Caco-2 (cell line): ENCODE data around the gene HGS. TPM values are rescaled to one million over a fixed set of nuclear protein-coding genes. Genes with fewer than 3 reads are reported as not detected.

ENCODE experiments used
- BruUV-seq: library from RNA; stranded (reverse); fragments of 400-500 nt; replicated peaks from 2 replicates; lab custom pipeline; 2021; lab: Mats Ljungman, UMichigan
- CTCF ChIA-PET: fragments of 300-600 bp; sonication (Branson Sonifier 250); formaldehyde crosslinking; loops from one replicate; lab custom pipeline; 2022; ENCODE audit warnings: antibody characterized with exemption; lab: Charles Lee
- POLR2A ChIA-PET: fragments of 300-600 bp; sonication (Branson Sonifier 250); formaldehyde crosslinking; loops from one replicate; lab custom pipeline; 2022; ENCODE audit warnings: antibody characterized with exemption; lab: Charles Lee
- DNase-seq, 2 experiments: peaks; one replicate each; pipeline versions ENCODE4 v3.0.0 to v3.0.0-alpha.2; 2020 to 2022
- H3K27me3 ChIP-seq: replicated peaks from 2 replicates; pipeline ENCODE4 v1.6.0; 2011; ENCODE audit warnings: low read length; ENCODE audit not compliant: control insufficient read depth, insufficient read depth
- H3K36me3 ChIP-seq: 2 replicates; pipeline ENCODE4 v1.5.1; 2011; ENCODE audit warnings: low read length; ENCODE audit not compliant: control insufficient read depth, insufficient read depth
- H3K4me1 ChIP-seq: fragments of 250-450 bp; sonication (Bioruptor Pico); 2 replicates; pipeline ENCODE4 v1.5.1; 2020; ENCODE audit warnings: mild to moderate bottlenecking
- H3K4me3 ChIP-seq: 2 replicates; pipeline ENCODE4 v1.5.1; 2011; ENCODE audit warnings: low read depth, mild to moderate bottlenecking, control low read depth, low read length
- H3K9me3 ChIP-seq: fragments of 250-450 bp; sonication (Bioruptor Pico); 2 replicates; pipeline ENCODE4 v1.5.1; 2020; ENCODE audit warnings: mild to moderate bottlenecking, moderate library complexity
- H3K27ac Mint-ChIP-seq: one replicate; pipeline ENCODE4 v1.8.0; 2022; ENCODE audit warnings: mixed read lengths; ENCODE audit not compliant: unreplicated experiment
- H3K27me3 Mint-ChIP-seq: one replicate; pipeline ENCODE4 v1.8.0; 2022; ENCODE audit warnings: mixed read lengths; ENCODE audit not compliant: insufficient read depth, unreplicated experiment
- H3K36me3 Mint-ChIP-seq: one replicate; pipeline ENCODE4 v1.8.0; 2022; ENCODE audit warnings: mild to moderate bottlenecking, mixed read lengths; ENCODE audit not compliant: insufficient read depth, unreplicated experiment
- H3K4me1 Mint-ChIP-seq: one replicate; pipeline ENCODE4 v1.8.0; 2022; ENCODE audit warnings: low read depth, mixed read lengths; ENCODE audit not compliant: unreplicated experiment
- H3K4me3 Mint-ChIP-seq: one replicate; pipeline ENCODE4 v1.8.0; 2022; ENCODE audit warnings: mild to moderate bottlenecking, moderate library complexity, mixed read lengths; ENCODE audit not compliant: unreplicated experiment
- H3K9me3 Mint-ChIP-seq: one replicate; pipeline ENCODE4 v1.8.0; 2022; ENCODE audit warnings: mixed read lengths; ENCODE audit not compliant: unreplicated experiment
- CTCF ChIP-seq, 2 experiments: fragments of 200-600 bp in 1 of 2; IDR thresholded peaks; 1 replicate in 1 of 2; 2 replicates in 1 of 2; pipeline versions ENCODE4 v1.5.1 to v1.8.0; 2011 to 2022; ENCODE audit warnings: antibody characterized with exemption in 1 of 2, control low read depth in 1 of 2, inconsistent platforms in 1 of 2, low read depth in 1 of 2, low read length in 1 of 2, mild to moderate bottlenecking in 1 of 2, moderate library complexity in 1 of 2; ENCODE audit not compliant: insufficient read depth in 1 of 2, severe bottlenecking in 1 of 2, unreplicated experiment in 1 of 2
- intact Hi-C: fragments of 100-400 bp; cut with micrococcal nuclease; formaldehyde crosslinking; loops from one replicate; pipeline ENCODE4 v1.10.0; 2022; ENCODE audit not compliant: unreplicated experiment
- total RNA-seq: library from RNA; stranded (reverse); gene quantifications from 2 replicates; pipeline ENCODE4 v1.2.3, GENCODE V29; 2022

Gene HGS
- total RNA-seq, 1 experiment from 2014 or later, result 176 TPM

- Mint-ChIP-seq H3K4me3 (no peak overlapping the region), H3K9me3 (no peaks in the 10 kb centered on the region), H3K4me1 (no peaks in the 10 kb centered on the region), H3K36me3 (peaks cover 13% of the 10 kb centered on the region), H3K27me3 (no peaks in the 10 kb centered on the region), H3K27ac (no peak overlapping the region)
- ChIA-PET POLR2A (no interaction called here), CTCF (interaction anchor here (0.7 kb wide), 1 partner anchor 125 kb away, joined by 3 read pairs; no protein-coding TSS in a partner anchor)
- peaks cover 4% of the 10 kb centered on the region; the same call in 1 of the 2 replicates for H3K4me1 ChIP-seq
- no peak for DNase-seq
- no peaks in the 10 kb centered on the region for H3K36me3 ChIP-seq
- no peaks in the 10 kb centered on the region for H3K27me3 ChIP-seq
- TF ChIP-seq CTCF (IDR thresholded peaks at IDR 0.05; ENCODE audit: insufficient read depth in 1 of 2, low read depth in 1 of 2, low read length in 1 of 2, severe bottlenecking in 1 of 2, unreplicated experiment in 1 of 2), result no peak
- BruUV-seq, result no TSS peak
- no peak overlapping the region for H3K4me3 ChIP-seq
- intact Hi-C loops, result no loop called here
- no peaks in the 10 kb centered on the region for H3K9me3 ChIP-seq
Measured at GRCh38 chr17:81726004-81726403, 42.2 kb downstream of the HGS start.

GRCh38 chr17:81727324-81728031, 43.7 kb downstream of the HGS start:
- no peak for DNase-seq
- POLR2A ChIA-PET, result no interaction called here
- no peaks in the 10 kb centered on the region for H3K4me1 Mint-ChIP-seq

More at GRCh38 chr17:81727324-81728031, 43.7 kb downstream of the HGS start:
- Histone ChIP-seq H3K4me1 (no peaks in the 10 kb centered on the region), H3K4me3 (no peak overlapping the region), H3K9me3 (no peaks in the 10 kb centered on the region), H3K36me3 (no peaks in the 10 kb centered on the region), H3K27me3 (no peaks in the 10 kb centered on the region)
- TF ChIP-seq CTCF (IDR thresholded peaks at IDR 0.05; ENCODE audit: insufficient read depth in 1 of 2, low read depth in 1 of 2, low read length in 1 of 2, severe bottlenecking in 1 of 2, unreplicated experiment in 1 of 2), result no peak
- CTCF ChIA-PET, result no interaction called here
- BruUV-seq, result no TSS peak
- no peaks in the 10 kb centered on the region for H3K9me3 Mint-ChIP-seq
- H3K27ac Mint-ChIP-seq, result no peak overlapping the region
- intact Hi-C loops, result no loop called here
- no peaks in the 10 kb centered on the region for H3K27me3 Mint-ChIP-seq
- peaks cover 13% of the 10 kb centered on the region for H3K36me3 Mint-ChIP-seq
- H3K4me3 Mint-ChIP-seq, result no peak overlapping the region
